ENCODE results near the gene EAF1. TPM values are rescaled to one million over a fixed set of nuclear protein-coding genes. Genes with fewer than 3 reads are reported as not detected.
"Not testable (repeated sequence)": the region's sequence is repeated elsewhere in the genome, so short reads cannot be mapped to it uniquely, and the experiment has no call there.

EAF1 gene
- total RNA-seq, 2 experiments from 2014 or later = 21.6 to 23.8 TPM

DNA sequence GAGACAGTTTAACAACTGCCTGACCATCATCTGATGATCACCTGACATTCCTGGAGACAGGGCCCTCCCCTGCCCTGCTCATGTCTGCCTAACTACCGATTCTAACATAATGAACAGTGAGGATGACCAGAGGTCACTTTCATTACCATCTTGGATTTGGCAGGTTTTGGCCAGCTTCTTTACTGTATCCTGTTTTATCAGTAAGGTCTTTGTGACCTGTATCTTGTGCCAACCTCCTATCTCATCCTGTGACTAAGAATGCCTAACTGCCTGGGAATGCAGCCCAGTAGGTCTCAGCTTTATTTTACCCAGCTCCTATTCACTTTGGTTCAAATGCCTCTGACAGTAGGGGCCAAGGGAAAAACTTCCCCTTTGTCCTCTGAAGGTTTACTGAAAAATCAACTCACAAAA lies 40.2 kb upstream of the EAF1 start:
- POLR2A ChIA-PET = interaction anchor here (1.0 to 1.7 kb wide), 5 partner anchors 10 to 96 kb away, joined by 3 to 4 read pairs (median 4); no protein-coding TSS in a partner anchor
- CTCF ChIA-PET (ENCODE audit: unreplicated experiment) = interaction anchor here (0.6 kb wide), 1 partner anchor 21 kb away, joined by 3 read pairs; no protein-coding TSS in a partner anchor
- H3K36me3 ChIP-seq (ENCODE audit: insufficient read depth, low read length) = peaks cover 15% of the 10 kb centered on the region
- no peaks in the 10 kb centered on the region for H4K20me1 ChIP-seq (ENCODE audit: insufficient read depth, low read length)
- TF ChIP-seq EZH2phosphoT487 (IDR thresholded peaks at IDR 0.05; ENCODE audit: borderline replicate concordance, low read depth, low read length) = no peak
- TF ChIP-seq, protein P1, sequence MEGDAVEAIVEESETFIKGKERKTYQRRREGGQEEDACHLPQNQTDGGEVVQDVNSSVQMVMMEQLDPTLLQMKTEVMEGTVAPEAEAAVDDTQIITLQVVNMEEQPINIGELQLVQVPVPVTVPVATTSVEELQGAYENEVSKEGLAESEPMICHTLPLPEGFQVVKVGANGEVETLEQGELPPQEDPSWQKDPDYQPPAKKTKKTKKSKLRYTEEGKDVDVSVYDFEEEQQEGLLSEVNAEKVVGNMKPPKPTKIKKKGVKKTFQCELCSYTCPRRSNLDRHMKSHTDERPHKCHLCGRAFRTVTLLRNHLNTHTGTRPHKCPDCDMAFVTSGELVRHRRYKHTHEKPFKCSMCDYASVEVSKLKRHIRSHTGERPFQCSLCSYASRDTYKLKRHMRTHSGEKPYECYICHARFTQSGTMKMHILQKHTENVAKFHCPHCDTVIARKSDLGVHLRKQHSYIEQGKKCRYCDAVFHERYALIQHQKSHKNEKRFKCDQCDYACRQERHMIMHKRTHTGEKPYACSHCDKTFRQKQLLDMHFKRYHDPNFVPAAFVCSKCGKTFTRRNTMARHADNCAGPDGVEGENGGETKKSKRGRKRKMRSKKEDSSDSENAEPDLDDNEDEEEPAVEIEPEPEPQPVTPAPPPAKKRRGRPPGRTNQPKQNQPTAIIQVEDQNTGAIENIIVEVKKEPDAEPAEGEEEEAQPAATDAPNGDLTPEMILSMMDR (conservative IDR thresholded peaks at IDR 0.05; ENCODE audit: low read length) = no peak
- no peak overlapping the region for H3K4me2 ChIP-seq (ENCODE audit: low read length)
- BruUV-seq (replicated peaks) = no TSS peak
- H3K27ac ChIP-seq (ENCODE audit: low read depth, low read length, poor library complexity, severe bottlenecking) = peak overlapping the region; percentile 19
- no peaks in the 10 kb centered on the region for H3K9me2 ChIP-seq (ENCODE audit: insufficient read depth, low read length)
- H3K9me3 ChIP-seq (ENCODE audit: low read length) = peaks cover 24% of the 10 kb centered on the region
- H3K79me2 ChIP-seq (ENCODE audit: insufficient read depth, low read depth, low read length) = no peaks in the 10 kb centered on the region
- intact Hi-C loops (cut with micrococcal nuclease; ENCODE audit: unreplicated experiment) = no loop called here
- no peak overlapping the region for H2AFZ ChIP-seq (ENCODE audit: low read length)
- no peak for DNase-seq (ENCODE audit: low spot score)
- H3K4me3 ChIP-seq (ENCODE audit: low read depth, low read length, poor library complexity, severe bottlenecking) = no peak overlapping the region
- H3K4me1 ChIP-seq (ENCODE audit: insufficient read depth, low read length, poor library complexity, severe bottlenecking) = peaks cover 79% of the 10 kb centered on the region

DNA sequence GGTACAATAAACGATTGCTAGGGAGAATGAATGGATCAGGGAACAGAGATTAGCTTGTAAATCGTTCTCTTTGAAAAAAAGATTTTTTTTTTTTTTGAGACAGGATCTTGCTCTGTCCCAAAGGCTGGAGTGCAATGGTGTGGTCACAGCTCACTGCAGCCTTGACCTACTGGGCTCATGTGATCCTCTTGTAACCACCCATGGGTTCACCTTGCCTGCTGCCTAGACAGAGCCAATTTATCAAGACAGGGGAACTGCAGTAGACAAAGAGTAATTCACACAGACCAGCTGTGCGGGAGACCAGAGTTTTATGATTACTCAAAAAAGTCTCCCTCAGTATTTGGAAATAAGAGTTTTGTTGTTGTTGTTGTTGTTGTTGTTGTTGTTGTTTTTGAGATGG lies 39.7 kb upstream of the EAF1 start:
- H3K4me1 ChIP-seq (ENCODE audit: insufficient read depth, low read length, poor library complexity, severe bottlenecking) = peaks cover 74% of the 10 kb centered on the region
- POLR2A ChIA-PET = interaction anchor here (0.8 to 1.7 kb wide), 7 partner anchors 10 to 182 kb away, joined by 3 to 4 read pairs (median 3); partner anchors contain the start of gene CAPN7
- intact Hi-C loops (cut with micrococcal nuclease; ENCODE audit: unreplicated experiment) = no loop called here

DNA sequence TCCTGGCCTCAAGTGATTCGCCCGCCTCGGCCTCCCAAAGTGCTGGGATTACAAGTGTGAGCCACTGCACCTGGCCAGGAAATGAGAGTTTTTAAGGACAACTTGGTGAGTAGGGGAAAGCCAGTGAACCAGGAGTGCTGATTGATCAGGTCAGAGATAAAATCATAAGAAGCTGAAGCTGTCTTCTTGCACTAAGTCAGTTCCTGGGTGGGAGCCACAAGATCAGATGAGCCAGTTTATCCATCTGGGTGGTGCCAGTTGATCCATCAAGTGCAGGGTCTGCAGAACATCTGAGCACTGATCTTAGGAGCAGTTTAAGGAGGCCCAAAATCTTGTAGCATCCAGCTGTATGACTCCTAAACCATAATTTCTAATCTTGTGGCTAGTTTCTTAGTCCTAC lies 39.1 kb upstream of the EAF1 start:
- H3K79me2 ChIP-seq (ENCODE audit: insufficient read depth, low read depth, low read length); CTCF ChIA-PET (ENCODE audit: unreplicated experiment); intact Hi-C loops (cut with micrococcal nuclease; ENCODE audit: unreplicated experiment); H4K20me1 ChIP-seq (ENCODE audit: insufficient read depth, low read length); BruUV-seq (replicated peaks); DNase-seq (ENCODE audit: low spot score); H3K9me2 ChIP-seq (ENCODE audit: insufficient read depth, low read length); H3K4me3 ChIP-seq (ENCODE audit: low read depth, low read length, poor library complexity, severe bottlenecking): not testable (repeated sequence)
- H3K9me3 ChIP-seq (ENCODE audit: low read length) = peaks cover 24% of the 10 kb centered on the region
- peaks cover 15% of the 10 kb centered on the region for H3K36me3 ChIP-seq (ENCODE audit: insufficient read depth, low read length)
- peak overlapping the region; percentile 15 for H3K27ac ChIP-seq (ENCODE audit: low read depth, low read length, poor library complexity, severe bottlenecking)
- POLR2A ChIA-PET = interaction anchor here (0.6 to 1.6 kb wide), 9 partner anchors 22 to 839 kb away, joined by 3 to 4 read pairs (median 3); partner anchors contain the start of gene CAPN7
- peak overlapping the region; percentile 48; the same call in 1 of the 2 replicates for H2AFZ ChIP-seq (ENCODE audit: low read length)
- peak overlapping the region; percentile 35; the same call in 1 of the 2 replicates for H3K4me2 ChIP-seq (ENCODE audit: low read length)
- peaks cover 68% of the 10 kb centered on the region for H3K4me1 ChIP-seq (ENCODE audit: insufficient read depth, low read length, poor library complexity, severe bottlenecking)

More for the DNA sequence above, 39.7 kb upstream of the EAF1 start:
- Histone ChIP-seq H3K4me3 (ENCODE audit: low read depth, low read length, poor library complexity, severe bottlenecking) (no peak overlapping the region), H3K4me2 (ENCODE audit: low read length) (0 out of 2 replicates have a peak overlapping the region, but pooled peaks have one; percentile 3), H3K36me3 (ENCODE audit: insufficient read depth, low read length) (peaks cover 15% of the 10 kb centered on the region), H3K79me2 (ENCODE audit: insufficient read depth, low read depth, low read length) (no peaks in the 10 kb centered on the region), H4K20me1 (ENCODE audit: insufficient read depth, low read length) (no peaks in the 10 kb centered on the region), H3K9me2 (ENCODE audit: insufficient read depth, low read length) (no peaks in the 10 kb centered on the region), H2AFZ (ENCODE audit: low read length) (no peak overlapping the region; the same call in 1 of the 2 replicates), H3K27ac (ENCODE audit: low read depth, low read length, poor library complexity, severe bottlenecking) (peak overlapping the region; percentile 19), H3K9me3 (ENCODE audit: low read length) (peaks cover 24% of the 10 kb centered on the region)
- CTCF ChIA-PET (ENCODE audit: unreplicated experiment) = interaction anchor here (0.6 kb wide), 1 partner anchor 21 kb away, joined by 3 read pairs; no protein-coding TSS in a partner anchor
- BruUV-seq (replicated peaks) = no TSS peak
- DNase-seq (ENCODE audit: low spot score) = peak; percentile 34
- TF ChIP-seq EZH2phosphoT487 (IDR thresholded peaks at IDR 0.05; ENCODE audit: borderline replicate concordance, low read depth, low read length) = no peak
- TF ChIP-seq, protein P1 (conservative IDR thresholded peaks at IDR 0.05; ENCODE audit: low read length) = no peak

Data from OCI-LY7 (cell line).